GM23338 (cell line): ENCODE measurements around the gene ZNF546. TPM values are rescaled to one million over a fixed set of nuclear protein-coding genes. Genes with fewer than 3 reads are reported as not detected.
A peak's percentile ranks its signal among the peaks of the same experiment; 100 is the strongest.

Experiments
- ATAC-seq: fragments of 200-7000 bp; cut with Tn5 transposase; 3 replicates; pipeline ENCODE4 v1.9.1; 2020
- DNase-seq: peaks from one replicate; pipeline ENCODE4 v3.0.0-alpha.2; 2015; ENCODE audit warnings: low spot score
- H2AFZ ChIP-seq: fragments of 200-600 bp; sonication (generic); 2 replicates; pipeline ENCODE4 v1.8.0; 2016; ENCODE audit warnings: antibody characterized with exemption, mild to moderate bottlenecking, moderate library complexity
- H3F3A ChIP-seq: fragments of 200-600 bp; sonication (generic); replicated peaks from 2 replicates; pipeline ENCODE4 v1.8.0; 2017; ENCODE audit warnings: antibody characterized with exemption, mixed run types, low read depth
- H3K27ac ChIP-seq: fragments of 200-600 bp; sonication (generic); 2 replicates; pipeline ENCODE4 v1.6.1; 2016; ENCODE audit warnings: low read depth
- H3K27me3 ChIP-seq: fragments of 200-600 bp; sonication (generic); 2 replicates; pipeline ENCODE4 v1.8.0; 2016; ENCODE audit warnings: mild to moderate bottlenecking, mixed run types, moderate library complexity; ENCODE audit not compliant: insufficient read depth
- H3K36me3 ChIP-seq: fragments of 200-600 bp; sonication (generic); 2 replicates; pipeline ENCODE4 v1.8.0; 2016; ENCODE audit warnings: mild to moderate bottlenecking; ENCODE audit not compliant: insufficient read depth
- H3K4me1 ChIP-seq: fragments of 200-600 bp; sonication (generic); 2 replicates; pipeline ENCODE4 v1.8.0; 2016; ENCODE audit warnings: mild to moderate bottlenecking, moderate library complexity; ENCODE audit not compliant: insufficient read depth
- H3K4me2 ChIP-seq: fragments of 200-600 bp; sonication (generic); 2 replicates; pipeline ENCODE4 v1.7.1; 2017; ENCODE audit warnings: mixed run types
- H3K4me3 ChIP-seq: fragments of 200-600 bp; sonication (generic); 2 replicates; pipeline ENCODE4 v1.6.1; 2016; ENCODE audit warnings: mixed run types
- H3K79me2 ChIP-seq: fragments of 200-600 bp; sonication (generic); replicated peaks from 2 replicates; pipeline ENCODE4 v1.8.0; 2017; ENCODE audit warnings: mild to moderate bottlenecking; ENCODE audit not compliant: insufficient read depth
- H3K9me2 ChIP-seq: fragments of 200-600 bp; sonication (generic); 2 replicates; pipeline ENCODE4 v1.8.0; 2017; ENCODE audit not compliant: insufficient read depth
- H4K20me1 ChIP-seq: fragments of 200-600 bp; sonication (generic); replicated peaks from 2 replicates; pipeline ENCODE4 v1.8.0; 2017; ENCODE audit warnings: mild to moderate bottlenecking; ENCODE audit not compliant: insufficient read depth
- H3K27ac Mint-ChIP-seq: 2 replicates; pipeline ENCODE4 v1.8.0; 2020; ENCODE audit warnings: inconsistent platforms, mild to moderate bottlenecking, moderate library complexity, mixed read lengths
- H3K27me3 Mint-ChIP-seq: 3 replicates; pipeline ENCODE4 v1.8.0; 2022; ENCODE audit warnings: low read depth, mild to moderate bottlenecking, moderate library complexity, mixed read lengths, inconsistent platforms; ENCODE audit not compliant: insufficient read depth, poor library complexity
- H3K36me3 Mint-ChIP-seq: 3 replicates; pipeline ENCODE4 v1.8.0; 2021; ENCODE audit warnings: low read depth, mild to moderate bottlenecking, inconsistent platforms, moderate library complexity, mixed read lengths
- H3K4me1 Mint-ChIP-seq: 3 replicates; pipeline ENCODE4 v1.8.0; 2020; ENCODE audit warnings: mild to moderate bottlenecking, inconsistent platforms, mixed read lengths
- H3K4me3 Mint-ChIP-seq: 3 replicates; pipeline ENCODE4 v1.8.0; 2021; ENCODE audit warnings: moderate library complexity, mild to moderate bottlenecking, inconsistent platforms, mixed read lengths
- H3K9me3 Mint-ChIP-seq: 3 replicates; pipeline ENCODE4 v1.8.0; 2020; ENCODE audit warnings: moderate library complexity, mild to moderate bottlenecking, inconsistent platforms, mixed read lengths
- CREB1 ChIP-seq: fragments of 250-450 bp; sonication (Bioruptor Pico); IDR thresholded peaks from 2 replicates; pipeline ENCODE4 v1.5.0; 2020; ENCODE audit warnings: low read depth, mild to moderate bottlenecking, moderate library complexity
- ETS1 ChIP-seq: IDR thresholded peaks from 2 replicates; pipeline ENCODE4 v1.6.1; 2016; ENCODE audit warnings: antibody characterized with exemption
- EZH2 ChIP-seq: fragments of 200-600 bp; sonication (generic); IDR thresholded peaks from one replicate; pipeline ENCODE4 v1.8.0; 2017; ENCODE audit warnings: antibody characterized with exemption, mild to moderate bottlenecking, low read depth; ENCODE audit not compliant: unreplicated experiment
- POLR2AphosphoS5 ChIP-seq: IDR thresholded peaks from 2 replicates; pipeline ENCODE4 v1.6.1; 2016; ENCODE audit warnings: antibody characterized with exemption, low read depth
- REST ChIP-seq: IDR thresholded peaks from one replicate; pipeline ENCODE4 v1.6.1; 2018; ENCODE audit warnings: antibody characterized with exemption; ENCODE audit not compliant: unreplicated experiment
- long read RNA-seq: library from polyadenylated mRNA; unstranded; transcript quantifications from one replicate; pipeline ENCODE4 v2.0.0, GENCODE V29; 2020; ENCODE audit not compliant: unreplicated experiment
- polyA plus RNA-seq: library from polyadenylated mRNA; unstranded; fragments of >200 nt; fragmentation: Nextera tagmentation; extraction: Ambion mirVana; gene quantifications from 2 replicates; pipeline ENCODE4 v1.2.1, GENCODE V29; 2016
- total RNA-seq: library from RNA; depleted of rRNA; stranded (reverse); fragments of >200 nt; shearing (Covaris generic); gene quantifications from 2 replicates; pipeline ENCODE4 v1.2.3, GENCODE V29; 2014; rRNA removed

Gene ZNF546
- total RNA-seq: 0.38 and 0.62 TPM in 2 replicates
- 0.47 and 0.95 TPM in 2 replicates for polyA plus RNA-seq
- long read RNA-seq, partial matches to known transcripts: 0 of 1 reads
- long read RNA-seq, other reads (novel, unspliced or antisense): 1 of 1 reads

GRCh38 chr19:39996811-39997637 is at the start of gene ZNF546:
Gene ZNF546 (plus strand): TSS chr19:39997060. CDS start chr19:39998327, 1,267 bp downstream.
- Mint-ChIP-seq H3K4me3 (peak within 1 kb of the TSS; percentile 92), H3K9me3 (peaks cover 32% of the 10 kb centered on the region), H3K36me3 (peaks cover 21% of the 10 kb centered on the region), H3K27me3 (peaks cover 2% of the 10 kb centered on the region), H3K27ac (peak within 1 kb of the TSS; percentile 76), H3K4me1 (peaks cover 9% of the 10 kb centered on the region; the same call in 1 of the 3 replicates)
- Histone ChIP-seq H3K9me2 (no peaks in the 10 kb centered on the region), H3K4me3 (peak within 1 kb of the TSS; percentile 82), H4K20me1 (no peaks in the 10 kb centered on the region), H3F3A (no peaks in the 10 kb centered on the region; the same call in 1 of the 2 replicates), H3K79me2 (peaks cover 25% of the 10 kb centered on the region), H3K36me3 (0 out of 2 replicates have a peak, but pooled peaks cover 5% of the 10 kb centered on the region), H3K4me1 (no peaks in the 10 kb centered on the region; the same call in 1 of the 2 replicates), H3K4me2 (peak within 1 kb of the TSS; percentile 81), H2AFZ (peak within 1 kb of the TSS; percentile 97), H3K27ac (no peak within 1 kb of the TSS), H3K27me3 (no peaks in the 10 kb centered on the region)
- peak; percentile 97 for ATAC-seq
- TF ChIP-seq REST: no peak
- TF ChIP-seq EZH2: no peak
- TF ChIP-seq POLR2AphosphoS5: peak; percentile 76
- peak; percentile 85 for TF ChIP-seq ETS1
- DNase-seq: peak; percentile 90

GRCh38 chr19:39949026-39949747 is 47.7 kb upstream of the ZNF546 start:
- no peak for DNase-seq
- no peak for ATAC-seq
- Histone ChIP-seq H3K4me2 (no peak overlapping the region), H3K27ac (no peak overlapping the region), H3K9me2 (no peaks in the 10 kb centered on the region), H3K36me3 (no peaks in the 10 kb centered on the region), H2AFZ (no peak overlapping the region), H3F3A (no peaks in the 10 kb centered on the region), H3K79me2 (no peaks in the 10 kb centered on the region), H3K4me1 (no peaks in the 10 kb centered on the region), H3K4me3 (no peak overlapping the region), H4K20me1 (no peaks in the 10 kb centered on the region), H3K27me3 (no peaks in the 10 kb centered on the region)
- Mint-ChIP-seq H3K9me3 (no peaks in the 10 kb centered on the region; the same call in 1 of the 3 replicates), H3K36me3 (no peaks in the 10 kb centered on the region), H3K27me3 (peaks cover 5% of the 10 kb centered on the region), H3K4me3 (no peak overlapping the region), H3K4me1 (no peaks in the 10 kb centered on the region), H3K27ac (no peak overlapping the region)
- TF ChIP-seq CREB1 (CRISPR knock-in tag) (no peak), ETS1 (no peak)
